ENCODE measurements around the gene CHCHD6. TPM values are rescaled to one million over a fixed set of nuclear protein-coding genes. Genes with fewer than 3 reads are reported as not detected.

Gene CHCHD6
- total RNA-seq, 1 experiment from 2014 or later = 65.9 TPM

GRCh38 chr3:126866175-126866759 is 162.2 kb downstream of the CHCHD6 start:
- in situ Hi-C loops (cut with HindIII; ENCODE audit: low pct_unique_long_range_greater_than_20kb, low sequenced_read_pairs) = no loop called here
- no peak for DNase-seq (ENCODE audit: low read depth)

- in situ Hi-C loops (cut with HindIII; ENCODE audit: low pct_unique_long_range_greater_than_20kb, low sequenced_read_pairs) = no loop called here
- no peak for DNase-seq (ENCODE audit: low read depth)
These were observed 163.3 kb downstream of the CHCHD6 start for GRCh38 chr3:126867190-126867862.

DNA sequence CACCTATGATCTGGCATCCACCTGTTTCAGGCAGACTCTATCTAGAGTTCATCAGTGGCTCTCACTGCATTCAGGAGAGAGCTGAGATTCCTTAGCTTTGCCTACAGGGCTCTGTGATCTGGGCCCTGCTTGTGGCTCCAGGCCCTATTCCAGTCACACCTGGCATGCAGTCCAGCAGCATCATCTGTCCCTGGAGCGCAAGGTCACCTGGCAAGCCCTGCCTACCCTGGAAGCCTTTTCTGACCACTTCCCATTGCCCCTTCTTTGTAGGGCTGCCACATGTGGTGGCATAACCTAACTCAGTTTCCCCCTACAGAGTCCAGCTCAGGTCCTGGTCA is 163.8 kb downstream of the CHCHD6 start:
- no peak for DNase-seq (ENCODE audit: low read depth)
- in situ Hi-C loops (cut with HindIII; ENCODE audit: low pct_unique_long_range_greater_than_20kb, low sequenced_read_pairs) = no loop called here

- DNase-seq (ENCODE audit: low read depth) = no peak
- in situ Hi-C loops (cut with HindIII; ENCODE audit: low pct_unique_long_range_greater_than_20kb, low sequenced_read_pairs) = no loop called here
These were observed 166.7 kb downstream of the CHCHD6 start for GRCh38 chr3:126870608-126871210.

GRCh38 chr3:126872701-126873342 is 168.8 kb downstream of the CHCHD6 start:
- no peak for DNase-seq (ENCODE audit: low read depth)
- in situ Hi-C loops (cut with HindIII; ENCODE audit: low pct_unique_long_range_greater_than_20kb, low sequenced_read_pairs) = no loop called here

GRCh38 chr3:126873416-126873815 is 169.4 kb downstream of the CHCHD6 start:
- in situ Hi-C loops (cut with HindIII; ENCODE audit: low pct_unique_long_range_greater_than_20kb, low sequenced_read_pairs) = no loop called here
- DNase-seq (ENCODE audit: low read depth) = no peak

DNA sequence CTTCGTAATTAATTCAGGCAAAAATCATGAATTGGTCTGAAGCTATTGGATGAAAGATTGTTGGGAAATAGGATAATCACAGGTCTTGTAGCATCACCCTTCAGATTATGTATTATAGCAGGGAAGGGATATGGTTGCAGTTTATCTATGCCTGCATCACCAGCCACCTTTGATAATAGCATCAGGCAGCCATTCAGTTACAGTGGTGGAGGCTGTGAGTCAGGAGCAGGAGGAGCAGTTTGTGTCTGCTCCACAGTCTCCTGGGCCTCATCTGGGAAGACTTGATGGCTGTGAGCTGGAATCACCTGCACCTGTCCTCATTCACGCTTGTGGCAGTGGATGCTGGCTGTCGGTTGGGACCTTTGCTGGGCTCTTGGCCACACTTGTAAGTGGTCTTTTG is 174.6 kb downstream of the CHCHD6 start:
- no peak for DNase-seq (ENCODE audit: low read depth)
- in situ Hi-C loops (cut with HindIII; ENCODE audit: low pct_unique_long_range_greater_than_20kb, low sequenced_read_pairs) = no loop called here

- in situ Hi-C loops (cut with HindIII; ENCODE audit: low pct_unique_long_range_greater_than_20kb, low sequenced_read_pairs) = no loop called here
- no peak for DNase-seq (ENCODE audit: low read depth)
These were observed 176.9 kb downstream of the CHCHD6 start for GRCh38 chr3:126880901-126881300.

DNA sequence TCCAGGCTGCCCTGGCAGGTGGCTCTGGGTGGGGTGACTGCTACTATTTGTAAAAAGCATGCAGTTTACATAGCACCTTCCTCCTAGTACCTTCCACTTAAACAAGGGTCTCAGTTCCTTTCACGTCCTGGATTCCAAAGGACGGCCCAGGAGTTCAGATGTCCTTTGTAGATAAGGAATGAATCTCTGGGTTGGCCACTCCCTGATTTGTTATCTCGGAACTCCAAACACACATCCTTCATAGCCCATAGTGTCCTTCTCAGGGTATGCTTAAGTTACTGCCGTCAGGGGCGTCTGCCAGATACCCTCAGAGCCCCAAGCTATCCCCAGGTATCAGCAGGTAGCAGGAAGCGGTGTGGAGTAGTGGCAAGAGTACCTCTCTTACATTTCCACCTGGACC is 177.8 kb downstream of the CHCHD6 start:
- no peak for DNase-seq (ENCODE audit: low read depth)
- in situ Hi-C loops (cut with HindIII; ENCODE audit: low pct_unique_long_range_greater_than_20kb, low sequenced_read_pairs) = no loop called here

DNA sequence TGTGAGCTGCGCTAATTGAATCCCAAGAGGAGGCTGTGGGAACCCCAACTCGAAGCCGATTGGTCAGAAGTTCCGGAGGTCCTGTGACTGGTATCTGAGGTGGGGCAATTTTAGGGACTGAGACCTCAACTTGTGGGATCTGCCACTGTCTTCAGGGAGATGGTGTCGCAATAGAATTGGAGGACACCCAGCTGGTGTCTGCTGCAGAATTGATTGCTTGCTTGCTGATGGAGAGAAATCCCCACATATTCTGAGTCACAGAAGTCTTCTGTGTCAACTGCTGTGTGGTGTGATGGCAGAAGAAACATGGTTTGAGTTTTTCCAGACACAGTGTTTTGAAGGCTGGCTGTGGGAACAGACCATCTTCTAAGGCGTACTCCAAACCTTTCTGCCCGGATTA is 179.2 kb downstream of the CHCHD6 start:
- DNase-seq (ENCODE audit: low read depth) = no peak
- in situ Hi-C loops (cut with HindIII; ENCODE audit: low pct_unique_long_range_greater_than_20kb, low sequenced_read_pairs) = no loop called here

DNA sequence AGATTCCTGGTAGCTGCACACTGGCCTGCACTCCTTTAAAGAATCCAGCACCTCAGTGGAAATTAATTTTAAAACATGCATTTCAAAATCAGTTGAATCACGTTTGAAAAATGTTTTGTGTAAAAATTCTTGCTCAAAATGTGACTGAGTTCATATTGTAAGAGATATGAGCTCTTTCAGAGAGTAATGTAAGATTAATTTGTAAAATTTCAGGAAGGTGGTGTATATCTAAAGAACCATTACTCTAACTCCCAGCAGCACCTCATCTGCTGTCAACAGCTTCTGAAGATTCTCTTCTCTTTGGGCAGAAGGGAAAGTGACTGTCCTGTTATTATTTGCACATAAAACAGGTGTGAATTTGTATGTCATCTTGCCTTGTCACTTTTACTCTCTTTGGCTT is 181.4 kb downstream of the CHCHD6 start:
- no peak for DNase-seq (ENCODE audit: low read depth)
- in situ Hi-C loops (cut with HindIII; ENCODE audit: low pct_unique_long_range_greater_than_20kb, low sequenced_read_pairs) = no loop called here

DNA sequence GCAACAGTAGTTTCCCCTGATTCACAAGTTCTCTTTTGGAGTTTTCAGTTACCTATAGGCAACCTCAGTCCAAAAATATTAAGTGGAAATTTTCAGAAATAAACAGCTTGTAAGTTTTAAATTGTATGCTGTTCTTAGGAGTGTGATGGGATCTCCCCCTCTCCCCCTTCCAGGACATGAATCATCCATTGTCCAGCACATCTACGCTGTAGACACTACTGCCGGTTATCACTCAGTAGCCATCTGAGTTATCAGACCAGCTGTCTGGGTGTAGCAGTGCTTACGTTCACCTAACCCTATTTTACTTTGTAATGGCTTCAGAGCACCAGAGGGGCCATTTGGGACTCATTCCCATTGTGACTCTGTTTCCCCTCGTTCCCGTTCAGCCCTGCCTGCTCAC is 182.2 kb downstream of the CHCHD6 start:
- in situ Hi-C loops (cut with HindIII; ENCODE audit: low pct_unique_long_range_greater_than_20kb, low sequenced_read_pairs) = no loop called here
- no peak for DNase-seq (ENCODE audit: low read depth)

GRCh38 chr3:126887686-126888085 is 183.6 kb downstream of the CHCHD6 start:
- in situ Hi-C loops (cut with HindIII; ENCODE audit: low pct_unique_long_range_greater_than_20kb, low sequenced_read_pairs) = no loop called here
- no peak for DNase-seq (ENCODE audit: low read depth)

GRCh38 chr3:126888186-126888760 is 184.2 kb downstream of the CHCHD6 start:
- DNase-seq (ENCODE audit: low read depth) = no peak
- in situ Hi-C loops (cut with HindIII; ENCODE audit: low pct_unique_long_range_greater_than_20kb, low sequenced_read_pairs) = no loop called here

- no peak for DNase-seq (ENCODE audit: low read depth)
- in situ Hi-C loops (cut with HindIII; ENCODE audit: low pct_unique_long_range_greater_than_20kb, low sequenced_read_pairs) = no loop called here
These were observed 185.5 kb downstream of the CHCHD6 start for GRCh38 chr3:126889276-126890201.

DNA sequence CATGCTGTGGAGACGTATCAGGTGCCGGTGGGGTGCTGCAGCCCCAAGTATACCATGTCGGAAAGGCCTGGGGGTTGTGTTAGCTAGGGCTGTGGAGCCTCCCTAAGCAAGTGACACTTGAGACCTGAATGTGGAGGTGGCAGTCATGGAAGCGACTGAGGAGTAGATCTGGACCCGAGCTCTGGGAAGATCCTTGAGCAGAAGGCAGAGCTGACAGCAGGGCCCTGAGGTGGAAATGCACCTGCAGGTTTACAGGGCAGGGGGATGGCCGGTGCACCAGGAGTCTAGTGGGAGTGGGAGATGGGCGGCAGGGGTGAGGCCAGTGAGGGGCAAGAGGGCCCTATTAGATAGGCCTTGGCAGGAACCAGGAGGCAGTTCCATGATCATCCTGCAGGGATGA is 187.1 kb downstream of the CHCHD6 start:
- DNase-seq (ENCODE audit: low read depth) = no peak
- in situ Hi-C loops (cut with HindIII; ENCODE audit: low pct_unique_long_range_greater_than_20kb, low sequenced_read_pairs) = no loop called here

DNA sequence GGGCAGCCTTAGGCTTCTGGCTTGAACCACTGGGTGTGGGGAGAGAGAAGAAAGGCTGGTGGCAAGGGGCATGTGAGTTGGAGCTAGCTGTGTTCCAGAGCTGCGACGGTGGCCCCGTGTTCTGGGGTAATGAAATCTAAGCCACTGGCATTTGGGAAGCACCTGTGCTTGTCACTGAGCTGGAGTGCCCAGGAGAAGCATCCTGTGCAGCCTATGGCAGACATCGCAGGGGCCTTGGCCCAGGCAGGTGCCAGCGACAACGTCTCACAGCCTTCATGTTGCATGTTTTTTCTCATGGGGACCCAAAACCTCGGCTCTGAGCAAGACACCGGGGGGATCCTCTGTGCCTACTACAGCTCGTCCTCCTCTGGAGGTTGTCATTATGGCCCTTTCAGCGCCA is 187.8 kb downstream of the CHCHD6 start:
- DNase-seq (ENCODE audit: low read depth) = no peak
- in situ Hi-C loops (cut with HindIII; ENCODE audit: low pct_unique_long_range_greater_than_20kb, low sequenced_read_pairs) = no loop called here

DNA sequence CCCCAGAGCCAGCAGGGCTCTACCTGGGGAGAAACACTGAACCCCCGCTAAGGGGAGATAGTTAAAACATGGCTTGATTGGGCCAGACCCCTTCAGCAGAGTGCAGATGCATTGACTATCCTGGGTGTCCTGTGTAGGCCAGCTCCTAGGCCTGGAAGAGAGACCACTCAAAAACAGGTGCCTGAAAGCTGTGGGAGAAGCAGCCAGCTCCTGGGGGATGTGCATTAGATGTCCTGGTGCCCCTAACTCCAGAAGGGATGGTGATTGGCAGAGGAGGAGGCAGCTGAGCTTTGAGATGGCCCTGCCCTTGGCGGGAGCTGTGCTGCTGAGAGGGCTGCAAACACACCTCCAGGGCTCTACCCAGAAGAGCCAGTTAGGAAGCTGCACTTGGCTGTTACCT is 189.6 kb downstream of the CHCHD6 start:
- in situ Hi-C loops (cut with HindIII; ENCODE audit: low pct_unique_long_range_greater_than_20kb, low sequenced_read_pairs) = no loop called here
- DNase-seq (ENCODE audit: low read depth) = no peak

All from Caki2 (cell line).